HL-60 (cell line): ENCODE data around the gene SENP3.
A peak's percentile ranks its signal among the peaks of the same experiment; 100 is the strongest.

Experiments used
- DNase-seq, 2 experiments: peaks; one replicate each; pipeline ENCODE4 v3.0.0-alpha.2; 2010 to 2020; ENCODE audit warnings: low read depth in 1 of 2, low spot score in 1 of 2
- H3K27ac ChIP-seq: fragments of 250-450 bp; sonication (Bioruptor Pico); replicated peaks from 2 replicates; pipeline ENCODE4 v1.5.1; 2020; ENCODE audit warnings: mild to moderate bottlenecking, moderate library complexity
- H3K27me3 ChIP-seq: fragments of 250-450 bp; sonication (Bioruptor Pico); 2 replicates; pipeline ENCODE4 v1.5.1; 2021; ENCODE audit warnings: mild to moderate bottlenecking, moderate library complexity; ENCODE audit not compliant: insufficient read depth, poor library complexity, severe bottlenecking
- H3K4me3 ChIP-seq: replicated peaks from 2 replicates; pipeline ENCODE4 v1.5.1; 2011; ENCODE audit warnings: mild to moderate bottlenecking, control low read depth, low read length; ENCODE audit not compliant: insufficient read depth
- GABPA ChIP-seq: IDR thresholded peaks from 2 replicates; pipeline ENCODE4 v1.6.1; 2012; ENCODE audit warnings: low read depth
- POLR2AphosphoS5 ChIP-seq: IDR thresholded peaks from 2 replicates; pipeline ENCODE4 v1.6.1; 2012; ENCODE audit warnings: low read depth
- SPI1 ChIP-seq: IDR thresholded peaks from 2 replicates; pipeline ENCODE4 v1.6.1; 2012; ENCODE audit warnings: low read depth, mild to moderate bottlenecking, borderline replicate concordance
- TF ChIP-seq, protein P1 (sequence below): IDR thresholded peaks from 2 replicates; pipeline ENCODE4 v1.6.1; 2012; ENCODE audit warnings: low read depth; ENCODE audit not compliant: insufficient replicate concordance
- TF ChIP-seq, protein P2 (sequence below): IDR thresholded peaks from one replicate; pipeline ENCODE4 v1.5.1; 2011; ENCODE audit warnings: low read length, control low read depth, inconsistent platforms; ENCODE audit not compliant: insufficient read depth

SENP3 gene

DNA sequence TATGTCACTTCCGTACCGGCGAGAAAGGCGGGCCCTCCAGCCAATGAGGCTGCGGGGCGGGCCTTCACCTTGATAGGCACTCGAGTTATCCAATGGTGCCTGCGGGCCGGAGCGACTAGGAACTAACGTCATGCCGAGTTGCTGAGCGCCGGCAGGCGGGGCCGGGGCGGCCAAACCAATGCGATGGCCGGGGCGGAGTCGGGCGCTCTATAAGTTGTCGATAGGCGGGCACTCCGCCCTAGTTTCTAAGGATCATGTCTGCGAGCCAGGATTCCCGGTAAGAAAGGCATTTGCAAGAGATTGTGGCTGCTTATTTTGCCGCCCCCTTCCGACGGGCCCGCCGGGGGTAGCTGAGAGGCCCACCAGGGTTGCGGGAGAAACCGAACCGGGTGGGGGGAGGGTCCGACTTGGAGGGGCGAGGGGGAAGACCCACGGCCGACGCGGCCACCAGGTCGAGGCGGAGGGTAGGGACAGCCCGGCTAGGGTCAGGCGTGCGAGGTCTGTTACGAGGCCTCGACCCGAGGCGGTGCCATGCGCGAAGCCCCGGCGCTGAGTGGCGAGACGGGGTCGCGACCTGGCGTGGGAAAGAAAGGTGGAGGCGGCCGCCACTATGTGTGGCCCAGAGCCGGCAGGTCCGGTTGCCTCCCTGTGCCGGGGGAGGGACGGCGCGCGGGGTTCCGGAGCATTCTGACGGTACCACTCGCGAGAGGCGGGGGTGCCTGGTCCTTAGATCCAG is 11.0 kb downstream of the SENP3 start:
- Histone ChIP-seq H3K27ac (peak overlapping the region; percentile 99), H3K27me3 (no peaks in the 10 kb centered on the region), H3K4me3 (peak overlapping the region; percentile 61)
- DNase-seq, result peak; percentile 91 to 95
- peak; percentile 93 for TF ChIP-seq POLR2AphosphoS5
- TF ChIP-seq, protein P1, sequence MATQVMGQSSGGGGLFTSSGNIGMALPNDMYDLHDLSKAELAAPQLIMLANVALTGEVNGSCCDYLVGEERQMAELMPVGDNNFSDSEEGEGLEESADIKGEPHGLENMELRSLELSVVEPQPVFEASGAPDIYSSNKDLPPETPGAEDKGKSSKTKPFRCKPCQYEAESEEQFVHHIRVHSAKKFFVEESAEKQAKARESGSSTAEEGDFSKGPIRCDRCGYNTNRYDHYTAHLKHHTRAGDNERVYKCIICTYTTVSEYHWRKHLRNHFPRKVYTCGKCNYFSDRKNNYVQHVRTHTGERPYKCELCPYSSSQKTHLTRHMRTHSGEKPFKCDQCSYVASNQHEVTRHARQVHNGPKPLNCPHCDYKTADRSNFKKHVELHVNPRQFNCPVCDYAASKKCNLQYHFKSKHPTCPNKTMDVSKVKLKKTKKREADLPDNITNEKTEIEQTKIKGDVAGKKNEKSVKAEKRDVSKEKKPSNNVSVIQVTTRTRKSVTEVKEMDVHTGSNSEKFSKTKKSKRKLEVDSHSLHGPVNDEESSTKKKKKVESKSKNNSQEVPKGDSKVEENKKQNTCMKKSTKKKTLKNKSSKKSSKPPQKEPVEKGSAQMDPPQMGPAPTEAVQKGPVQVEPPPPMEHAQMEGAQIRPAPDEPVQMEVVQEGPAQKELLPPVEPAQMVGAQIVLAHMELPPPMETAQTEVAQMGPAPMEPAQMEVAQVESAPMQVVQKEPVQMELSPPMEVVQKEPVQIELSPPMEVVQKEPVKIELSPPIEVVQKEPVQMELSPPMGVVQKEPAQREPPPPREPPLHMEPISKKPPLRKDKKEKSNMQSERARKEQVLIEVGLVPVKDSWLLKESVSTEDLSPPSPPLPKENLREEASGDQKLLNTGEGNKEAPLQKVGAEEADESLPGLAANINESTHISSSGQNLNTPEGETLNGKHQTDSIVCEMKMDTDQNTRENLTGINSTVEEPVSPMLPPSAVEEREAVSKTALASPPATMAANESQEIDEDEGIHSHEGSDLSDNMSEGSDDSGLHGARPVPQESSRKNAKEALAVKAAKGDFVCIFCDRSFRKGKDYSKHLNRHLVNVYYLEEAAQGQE, result peak; percentile 38
- TF ChIP-seq SPI1, result no peak
- peak; percentile 78 for TF ChIP-seq GABPA
- TF ChIP-seq, protein P2, sequence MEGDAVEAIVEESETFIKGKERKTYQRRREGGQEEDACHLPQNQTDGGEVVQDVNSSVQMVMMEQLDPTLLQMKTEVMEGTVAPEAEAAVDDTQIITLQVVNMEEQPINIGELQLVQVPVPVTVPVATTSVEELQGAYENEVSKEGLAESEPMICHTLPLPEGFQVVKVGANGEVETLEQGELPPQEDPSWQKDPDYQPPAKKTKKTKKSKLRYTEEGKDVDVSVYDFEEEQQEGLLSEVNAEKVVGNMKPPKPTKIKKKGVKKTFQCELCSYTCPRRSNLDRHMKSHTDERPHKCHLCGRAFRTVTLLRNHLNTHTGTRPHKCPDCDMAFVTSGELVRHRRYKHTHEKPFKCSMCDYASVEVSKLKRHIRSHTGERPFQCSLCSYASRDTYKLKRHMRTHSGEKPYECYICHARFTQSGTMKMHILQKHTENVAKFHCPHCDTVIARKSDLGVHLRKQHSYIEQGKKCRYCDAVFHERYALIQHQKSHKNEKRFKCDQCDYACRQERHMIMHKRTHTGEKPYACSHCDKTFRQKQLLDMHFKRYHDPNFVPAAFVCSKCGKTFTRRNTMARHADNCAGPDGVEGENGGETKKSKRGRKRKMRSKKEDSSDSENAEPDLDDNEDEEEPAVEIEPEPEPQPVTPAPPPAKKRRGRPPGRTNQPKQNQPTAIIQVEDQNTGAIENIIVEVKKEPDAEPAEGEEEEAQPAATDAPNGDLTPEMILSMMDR, result no peak

DNA sequence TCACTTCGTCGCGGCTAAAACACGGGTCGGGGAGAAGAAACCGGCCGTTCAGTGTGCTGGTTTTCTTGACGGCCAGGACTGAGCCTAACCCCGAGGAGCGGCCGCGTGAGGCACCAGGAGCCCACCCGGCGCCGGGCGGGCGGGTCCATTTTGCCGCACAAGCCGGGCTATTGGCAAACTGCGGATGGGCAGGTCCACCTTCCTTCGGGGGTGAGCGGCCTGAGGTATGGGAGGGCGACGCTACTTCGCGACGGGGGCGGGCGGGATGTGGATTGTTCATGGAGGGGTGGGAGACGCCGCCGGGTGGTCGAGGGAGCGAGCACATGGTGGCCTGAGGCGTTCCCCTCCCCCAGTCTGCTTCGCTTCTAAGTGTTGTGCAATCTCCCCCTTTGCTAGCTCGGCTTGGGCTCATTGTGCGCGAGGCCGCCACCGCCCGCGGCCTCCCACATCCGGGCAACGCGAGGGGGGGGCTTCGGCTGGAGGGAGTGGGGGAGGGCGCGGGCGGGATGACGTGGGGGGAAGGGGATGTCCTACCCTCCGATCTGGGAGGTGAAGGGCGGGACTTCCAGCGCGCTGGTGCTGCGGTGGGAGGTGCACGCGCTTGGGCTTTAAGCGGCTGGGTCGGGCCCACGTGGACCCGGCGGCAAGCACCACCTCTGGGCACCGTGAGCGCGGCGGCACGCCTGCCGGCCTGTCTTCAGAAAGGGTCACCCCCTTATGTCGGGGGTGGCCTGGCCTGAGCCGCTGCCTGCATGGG is 11.8 kb downstream of the SENP3 start:
- DNase-seq, result peak; percentile 77 to 78
- H3K27ac ChIP-seq, result peak overlapping the region; percentile 99
- TF ChIP-seq SPI1 (no peak), POLR2AphosphoS5 (peak; percentile 54; the same call in 1 of the 2 replicates)

DNA sequence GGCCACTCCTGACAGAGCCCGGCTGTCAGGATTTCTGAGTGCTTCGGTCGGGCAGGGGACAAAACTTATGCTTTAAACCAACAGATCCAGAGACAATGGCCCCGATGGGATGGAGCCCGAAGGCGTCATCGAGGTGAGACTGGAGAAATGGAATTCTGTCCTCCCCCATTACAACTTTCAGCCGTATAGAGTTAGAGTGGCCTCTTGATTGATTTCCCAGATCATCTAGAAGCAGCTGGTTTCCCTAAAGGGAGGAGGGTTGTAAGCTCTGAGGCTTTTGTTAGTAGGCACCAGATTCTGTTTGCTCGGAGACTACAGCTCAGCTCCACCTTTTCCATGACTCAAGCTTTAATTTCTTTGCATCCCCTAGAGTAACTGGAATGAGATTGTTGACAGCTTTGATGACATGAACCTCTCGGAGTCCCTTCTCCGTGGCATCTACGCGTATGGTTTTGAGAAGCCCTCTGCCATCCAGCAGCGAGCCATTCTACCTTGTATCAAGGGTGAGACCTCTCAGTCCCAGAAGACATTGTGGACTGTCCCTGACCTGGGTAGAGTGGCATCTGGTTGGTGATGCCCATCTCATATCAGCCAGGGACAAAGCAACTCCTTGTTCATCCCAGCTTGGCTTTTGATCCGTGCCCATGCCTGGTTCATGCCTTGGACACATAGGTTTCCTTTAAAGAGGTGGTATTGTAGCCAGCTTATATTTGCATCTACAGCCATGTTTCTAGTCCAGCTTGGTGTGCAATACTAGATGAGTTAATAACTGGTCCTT is 12.6 kb downstream of the SENP3 start:
- TF ChIP-seq POLR2AphosphoS5 (no peak; the same call in 1 of the 2 replicates), GABPA (no peak), SPI1 (no peak)
- TF ChIP-seq, protein P2, result no peak
- TF ChIP-seq, protein P1, result no peak
- DNase-seq, result peak in 1 of 2 experiments; percentile 0
- Histone ChIP-seq H3K27me3 (no peaks in the 10 kb centered on the region), H3K27ac (peak overlapping the region; percentile 99), H3K4me3 (peak overlapping the region; percentile 61)

More for the DNA sequence above, 11.8 kb downstream of the SENP3 start:
- Histone ChIP-seq H3K27me3 (no peaks in the 10 kb centered on the region), H3K4me3 (peak overlapping the region; percentile 61)
